ENCODE data around the gene TTC7B.

DNA sequence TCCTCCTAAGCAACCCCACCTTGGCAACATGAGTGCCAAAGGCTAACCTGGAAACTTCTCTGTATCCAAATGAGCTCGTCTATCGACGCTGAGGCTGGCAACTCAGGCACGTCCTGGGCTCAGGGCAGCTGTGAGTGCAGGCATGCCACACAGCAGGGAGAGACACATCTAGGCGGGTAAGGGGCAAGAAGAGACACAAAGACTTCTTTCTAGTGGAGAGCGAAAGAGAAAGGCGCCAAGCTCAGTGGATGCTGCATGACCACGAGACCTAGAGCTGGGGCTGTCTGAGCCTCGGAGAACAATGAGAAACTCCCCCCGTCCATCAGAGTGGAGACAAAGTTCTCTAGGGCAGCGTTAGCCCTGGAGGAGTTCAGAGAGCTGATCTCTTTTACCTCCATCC lies 249.0 kb downstream of the TTC7B start:
- TF ChIP-seq EP300 (IDR thresholded peaks at IDR 0.05) (no peak), POLR2AphosphoS5 (IDR thresholded peaks at IDR 0.05) (no peak), POLR2A (IDR thresholded peaks at IDR 0.05) (no peak)
- TF ChIP-seq, protein P1, sequence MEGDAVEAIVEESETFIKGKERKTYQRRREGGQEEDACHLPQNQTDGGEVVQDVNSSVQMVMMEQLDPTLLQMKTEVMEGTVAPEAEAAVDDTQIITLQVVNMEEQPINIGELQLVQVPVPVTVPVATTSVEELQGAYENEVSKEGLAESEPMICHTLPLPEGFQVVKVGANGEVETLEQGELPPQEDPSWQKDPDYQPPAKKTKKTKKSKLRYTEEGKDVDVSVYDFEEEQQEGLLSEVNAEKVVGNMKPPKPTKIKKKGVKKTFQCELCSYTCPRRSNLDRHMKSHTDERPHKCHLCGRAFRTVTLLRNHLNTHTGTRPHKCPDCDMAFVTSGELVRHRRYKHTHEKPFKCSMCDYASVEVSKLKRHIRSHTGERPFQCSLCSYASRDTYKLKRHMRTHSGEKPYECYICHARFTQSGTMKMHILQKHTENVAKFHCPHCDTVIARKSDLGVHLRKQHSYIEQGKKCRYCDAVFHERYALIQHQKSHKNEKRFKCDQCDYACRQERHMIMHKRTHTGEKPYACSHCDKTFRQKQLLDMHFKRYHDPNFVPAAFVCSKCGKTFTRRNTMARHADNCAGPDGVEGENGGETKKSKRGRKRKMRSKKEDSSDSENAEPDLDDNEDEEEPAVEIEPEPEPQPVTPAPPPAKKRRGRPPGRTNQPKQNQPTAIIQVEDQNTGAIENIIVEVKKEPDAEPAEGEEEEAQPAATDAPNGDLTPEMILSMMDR (IDR thresholded peaks at IDR 0.05), result no peak
